HG03439 (cell line): Measurements from ENCODE around the gene KCNK1.
"Not testable (repeated sequence)": the region's sequence is repeated elsewhere in the genome, so short reads cannot be mapped to it uniquely, and the experiment has no call there.

Experiments
- ATAC-seq: cut with Tn5 transposase; IDR thresholded peaks from one replicate; pipeline ENCODE4 v1.9.1; 2021; ENCODE audit warnings: mild to moderate bottlenecking, moderate library complexity; ENCODE audit not compliant: unreplicated experiment

Gene KCNK1

DNA sequence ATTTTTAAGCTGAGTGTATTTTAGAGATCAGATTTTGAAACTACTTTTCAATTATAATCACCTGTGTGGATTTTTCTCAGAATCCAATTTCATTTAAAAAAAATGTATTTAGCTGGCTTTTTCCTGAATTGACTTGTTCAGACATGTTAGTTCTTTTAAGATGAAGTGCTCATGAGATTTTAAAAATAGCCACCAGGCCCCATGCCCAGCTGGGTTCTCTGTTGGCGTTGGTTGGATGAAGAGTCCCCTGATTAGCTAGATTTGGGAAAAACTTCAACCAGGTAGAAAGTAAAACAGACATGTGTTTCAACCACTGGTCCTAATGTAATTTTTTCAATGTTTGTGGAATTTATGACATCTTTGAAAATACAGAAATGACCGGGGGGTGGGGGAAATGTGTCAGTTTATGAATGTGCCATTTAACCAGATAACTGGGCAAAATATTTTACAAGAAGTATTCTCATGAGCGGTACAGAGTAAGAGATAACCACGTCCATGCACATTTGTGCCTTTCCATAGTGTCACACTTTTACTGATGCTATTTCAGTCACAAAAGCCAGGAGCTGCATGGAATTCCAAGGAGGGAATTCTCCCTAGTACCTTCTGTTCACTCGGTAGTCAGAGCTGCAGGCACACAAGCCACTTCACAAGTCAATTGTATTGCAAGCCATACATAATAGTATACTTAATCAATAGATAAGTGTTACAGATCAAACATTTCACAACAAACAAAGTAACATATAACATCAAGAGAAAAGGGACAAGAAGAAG lies 51.1 kb downstream of the KCNK1 start:
- no peak for ATAC-seq

GRCh38 chr1:233665575-233666270 lies 51.8 kb downstream of the KCNK1 start:
- ATAC-seq: no peak

GRCh38 chr1:233667741-233668140 lies 53.8 kb downstream of the KCNK1 start:
- ATAC-seq: no peak

- no peak for ATAC-seq
Measured at GRCh38 chr1:233668146-233668724, 54.3 kb downstream of the KCNK1 start.

- ATAC-seq: peak; percentile 60
Measured at GRCh38 chr1:233668725-233669294, 54.9 kb downstream of the KCNK1 start.

GRCh38 chr1:233670363-233670762 lies 56.5 kb downstream of the KCNK1 start:
- ATAC-seq: not testable (repeated sequence)

GRCh38 chr1:233671286-233671685 lies 57.4 kb downstream of the KCNK1 start:
- ATAC-seq: no peak

- no peak for ATAC-seq
Measured at GRCh38 chr1:233672732-233673131, 58.8 kb downstream of the KCNK1 start.

DNA sequence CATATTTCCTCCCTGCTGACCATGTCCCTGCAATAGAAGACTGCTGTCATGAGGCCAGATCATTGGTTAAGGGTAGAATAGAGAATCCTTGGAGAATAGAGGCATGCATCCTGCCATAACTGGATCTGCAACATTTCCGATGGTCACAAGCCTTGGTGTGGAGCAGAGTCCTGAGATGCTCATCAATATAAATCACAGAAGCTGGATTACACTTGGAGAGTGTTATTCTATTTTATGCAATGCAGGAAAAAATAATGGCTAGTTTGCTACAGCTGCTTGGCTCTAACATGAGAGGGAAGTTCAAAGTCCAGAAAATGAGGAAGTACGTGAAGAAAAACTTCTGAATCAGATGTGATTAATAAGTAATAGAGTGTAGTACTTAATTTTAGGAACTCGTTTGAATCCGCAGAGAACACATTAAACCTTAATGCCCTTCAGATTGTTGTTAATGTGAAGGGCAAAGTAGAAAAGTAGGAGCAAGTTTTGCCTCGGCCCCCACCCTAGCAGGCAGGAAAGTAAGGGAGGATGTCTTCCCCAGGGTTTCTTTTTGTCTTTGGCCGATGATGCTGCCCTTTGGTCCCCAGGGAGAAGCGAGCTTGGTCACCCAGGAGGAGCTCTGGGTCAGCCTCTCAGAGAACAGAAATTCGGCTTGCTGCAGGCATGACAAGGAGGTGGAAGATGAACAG lies 59.5 kb downstream of the KCNK1 start:
- no peak for ATAC-seq

DNA sequence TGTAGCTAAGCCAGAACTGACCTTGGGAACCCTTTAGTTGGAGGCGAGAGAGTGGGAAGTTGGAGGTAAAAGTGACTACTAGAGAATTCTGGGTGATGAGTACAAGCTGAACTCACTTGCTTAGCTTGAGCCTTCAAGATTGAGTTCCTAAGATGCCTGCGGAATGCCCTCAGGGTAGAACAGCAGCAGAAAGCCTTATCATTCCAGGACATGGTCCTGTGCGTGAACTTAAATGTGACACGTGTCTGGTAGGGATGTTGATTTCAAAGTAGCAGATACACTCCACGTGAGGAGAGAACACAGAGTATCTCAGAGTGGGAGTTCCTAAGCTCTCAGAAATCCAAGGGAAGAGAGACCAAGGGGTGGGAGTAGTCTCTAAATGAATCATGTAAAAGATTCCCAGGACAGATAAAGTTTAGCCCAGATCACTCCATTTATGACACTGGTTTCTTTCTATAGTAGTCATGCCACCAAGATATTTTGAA lies 60.1 kb downstream of the KCNK1 start:
- ATAC-seq: no peak

GRCh38 chr1:233675446-233675845 lies 61.5 kb downstream of the KCNK1 start:
- ATAC-seq: no peak

- ATAC-seq: peak; percentile 80
Measured at GRCh38 chr1:233675893-233676292, 62.0 kb downstream of the KCNK1 start.

DNA sequence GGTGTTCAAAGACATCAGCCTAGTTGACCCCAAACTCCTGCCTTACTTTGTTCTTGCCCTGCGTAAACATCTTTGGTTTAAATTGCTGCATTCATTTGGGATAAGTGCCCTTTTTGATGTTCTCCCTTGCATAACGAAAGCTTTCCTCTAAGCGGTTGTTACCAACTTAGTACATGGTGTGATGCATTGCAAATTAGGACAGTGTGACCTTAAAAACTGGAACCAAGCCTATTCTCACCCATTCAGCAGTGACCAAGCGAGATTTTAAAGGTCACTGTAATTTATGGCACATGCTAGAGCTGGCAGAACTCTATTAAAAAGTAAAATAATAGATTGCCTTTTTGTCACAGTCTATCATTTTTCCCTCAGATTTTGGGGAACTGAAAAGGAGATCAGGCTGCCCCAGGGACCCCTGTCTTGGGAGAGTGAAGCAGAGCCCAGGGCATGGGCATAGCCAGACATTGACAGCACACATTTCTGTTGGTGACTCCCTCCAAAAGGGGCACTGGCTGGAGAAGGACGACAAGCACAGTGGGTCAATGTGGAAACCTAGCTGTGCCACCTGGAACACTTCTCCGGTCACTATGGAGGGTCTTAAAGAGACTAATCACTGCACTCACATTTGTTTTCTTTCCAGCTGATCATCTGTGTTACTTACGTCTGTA lies 63.9 kb downstream of the KCNK1 start:
- no peak for ATAC-seq

DNA sequence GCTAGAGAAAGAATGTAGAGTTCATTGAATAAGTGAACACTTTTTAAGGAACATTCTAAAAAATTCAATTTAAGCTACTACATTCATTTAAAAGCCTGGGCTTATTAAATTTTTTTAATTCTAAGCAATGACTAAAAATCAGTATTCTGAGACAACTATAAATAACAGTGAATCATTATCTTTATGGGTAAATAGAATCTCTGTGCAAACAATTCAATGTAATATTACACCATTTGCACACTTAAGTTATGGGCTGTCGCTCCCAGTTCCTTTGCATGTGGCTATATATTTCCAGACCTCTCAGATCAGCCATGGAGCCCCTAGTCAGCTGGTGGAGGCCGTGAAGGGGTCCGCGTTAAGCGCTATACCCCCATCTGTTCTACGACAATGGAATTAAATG lies 65.1 kb downstream of the KCNK1 start:
- no peak for ATAC-seq

GRCh38 chr1:233679591-233680373 lies 65.9 kb downstream of the KCNK1 start:
- no peak for ATAC-seq

DNA sequence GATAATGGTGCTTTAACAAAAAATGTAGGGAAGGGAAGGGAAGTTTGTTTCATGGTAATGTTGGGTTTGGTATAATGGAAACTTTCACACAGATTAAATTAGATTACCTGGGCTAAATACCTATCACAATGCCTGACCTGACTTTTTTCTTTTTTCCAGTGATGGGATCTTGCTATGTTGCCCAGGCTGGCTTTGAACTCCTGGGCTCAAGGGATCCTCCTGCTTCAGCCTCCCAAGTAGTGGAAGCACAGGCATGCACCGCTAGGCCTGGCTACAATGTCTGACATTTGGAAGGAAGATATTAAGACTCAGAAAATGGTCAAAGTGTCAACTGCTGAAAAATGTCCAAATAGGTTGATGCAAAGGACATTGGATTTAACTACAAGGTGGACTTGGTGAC lies 67.4 kb downstream of the KCNK1 start:
- ATAC-seq: no peak

DNA sequence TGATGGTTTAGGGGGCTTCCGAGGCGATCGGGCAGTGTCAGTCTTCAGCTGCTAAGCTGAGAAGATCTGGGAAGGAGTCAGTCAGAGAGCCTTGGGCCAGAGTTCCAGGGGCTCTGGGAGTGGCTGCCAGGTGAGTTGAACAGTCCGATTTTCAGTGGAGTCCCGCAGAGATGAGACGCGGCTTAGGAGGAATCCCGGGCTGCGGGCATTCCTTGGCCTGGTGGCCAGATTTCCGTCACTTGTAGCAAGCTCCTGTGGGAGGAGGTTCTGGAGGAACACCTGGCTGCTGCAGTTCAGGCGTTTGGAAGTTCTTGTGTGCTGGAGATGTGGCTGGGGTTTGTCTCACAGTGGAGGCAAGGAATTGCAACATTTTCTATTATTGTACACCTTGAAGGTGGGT lies 72.7 kb downstream of the KCNK1 start:
- ATAC-seq: not testable (repeated sequence)

DNA sequence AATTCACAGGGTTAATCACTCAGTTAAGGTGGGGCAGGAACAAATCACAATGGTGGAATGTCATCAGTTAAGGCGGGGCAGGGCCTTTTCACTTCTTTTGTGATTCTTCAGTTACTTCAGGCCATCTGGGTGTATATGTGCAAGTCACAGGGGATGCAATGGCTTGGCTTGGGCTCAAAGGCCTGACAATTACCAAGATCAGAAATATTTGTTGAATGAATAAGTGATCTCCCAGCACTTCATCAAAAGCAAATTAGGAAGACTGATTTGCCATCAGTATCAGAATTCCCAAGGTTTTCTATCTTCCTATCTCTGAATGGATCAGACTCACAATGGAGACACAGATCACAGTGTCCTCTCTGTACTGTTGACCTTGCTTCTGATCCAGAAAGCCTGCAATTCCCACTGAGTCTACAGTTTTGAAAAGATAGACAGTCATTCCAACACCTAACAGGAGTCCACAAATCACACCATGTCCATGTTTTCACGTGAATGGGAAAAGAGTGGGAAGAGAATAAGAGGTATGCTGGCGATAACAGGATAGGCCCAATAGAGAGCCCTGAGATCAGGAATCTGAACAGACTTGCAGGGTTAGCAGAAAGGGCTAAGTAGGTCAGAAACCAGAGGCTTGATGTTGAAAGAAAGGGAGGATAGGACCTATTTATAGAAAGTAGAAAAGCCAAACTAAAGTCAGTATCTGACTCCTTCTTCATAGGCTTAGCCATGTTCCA lies 75.3 kb downstream of the KCNK1 start:
- no peak for ATAC-seq

DNA sequence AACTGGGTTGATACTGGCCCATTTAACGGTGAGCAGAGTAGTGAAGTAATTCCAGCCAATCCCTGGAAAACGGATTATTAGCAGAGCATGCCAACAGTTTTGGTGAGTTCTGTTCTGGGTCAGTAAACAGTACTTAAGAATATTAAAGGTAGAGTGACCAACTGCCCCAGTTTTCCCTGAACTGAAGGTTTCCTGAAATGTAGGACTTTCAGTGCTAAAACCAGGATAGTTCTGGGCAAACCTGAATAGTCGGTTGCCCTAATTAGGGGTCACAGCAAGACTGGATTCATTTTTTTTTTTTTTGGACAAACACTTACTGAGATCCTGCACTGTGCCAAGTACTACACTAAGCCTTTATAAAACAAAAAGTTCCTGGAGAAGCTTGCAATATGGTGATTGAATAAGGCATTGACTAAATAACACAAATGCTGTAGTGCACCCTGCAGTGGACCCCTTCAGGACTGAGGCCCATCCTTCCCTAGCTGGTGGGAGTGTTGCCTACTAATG lies 75.9 kb downstream of the KCNK1 start:
- no peak for ATAC-seq
